Thyroid gland (tissue), 4 donors: Measurements from ENCODE around the gene HTR2A.

Source experiments
- POLR2A ChIP-seq, 2 donors: fragments of 450-650 bp; IDR thresholded peaks; one replicate each; pipeline ENCODE4 v1.6.1; 2017; ENCODE audit warnings: antibody characterized with exemption in 2 of 2, mild to moderate bottlenecking in 2 of 2, moderate library complexity in 1 of 2
- TF ChIP-seq, protein P1 (sequence below), 6 experiments: fragments of 200-600 bp in 3 of 6; fragments of 450-650 bp in 3 of 6; sonication (generic) in 3 of 6; IDR thresholded peaks; one replicate each; pipeline ENCODE4 v1.5.1; 2016 to 2019; ENCODE audit warnings: antibody characterized with exemption in 6 of 6, mild to moderate bottlenecking in 2 of 6, inconsistent platforms in 1 of 6, moderate library complexity in 1 of 6

DNA sequence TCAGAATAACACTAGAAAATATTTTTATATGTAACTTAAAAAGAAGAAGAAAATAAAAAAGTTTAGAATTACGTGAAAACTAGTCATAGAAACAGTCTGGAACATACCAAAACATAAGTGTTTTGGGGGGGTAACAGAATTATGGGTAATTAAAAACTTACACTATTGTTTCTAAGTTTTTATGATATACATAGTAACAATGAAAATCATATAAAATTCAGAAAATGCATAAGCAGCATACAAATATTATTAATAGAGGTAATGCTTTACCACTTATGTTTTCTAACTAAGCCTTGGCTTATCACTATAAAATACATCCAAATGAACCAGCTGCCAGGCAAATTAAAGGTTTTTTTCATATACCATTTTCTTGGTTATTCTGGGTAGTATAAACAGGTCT lies 114.8 kb downstream of the HTR2A start:
- no peak for TF ChIP-seq POLR2A (IDR thresholded peaks at IDR 0.05)
- TF ChIP-seq, protein P1, sequence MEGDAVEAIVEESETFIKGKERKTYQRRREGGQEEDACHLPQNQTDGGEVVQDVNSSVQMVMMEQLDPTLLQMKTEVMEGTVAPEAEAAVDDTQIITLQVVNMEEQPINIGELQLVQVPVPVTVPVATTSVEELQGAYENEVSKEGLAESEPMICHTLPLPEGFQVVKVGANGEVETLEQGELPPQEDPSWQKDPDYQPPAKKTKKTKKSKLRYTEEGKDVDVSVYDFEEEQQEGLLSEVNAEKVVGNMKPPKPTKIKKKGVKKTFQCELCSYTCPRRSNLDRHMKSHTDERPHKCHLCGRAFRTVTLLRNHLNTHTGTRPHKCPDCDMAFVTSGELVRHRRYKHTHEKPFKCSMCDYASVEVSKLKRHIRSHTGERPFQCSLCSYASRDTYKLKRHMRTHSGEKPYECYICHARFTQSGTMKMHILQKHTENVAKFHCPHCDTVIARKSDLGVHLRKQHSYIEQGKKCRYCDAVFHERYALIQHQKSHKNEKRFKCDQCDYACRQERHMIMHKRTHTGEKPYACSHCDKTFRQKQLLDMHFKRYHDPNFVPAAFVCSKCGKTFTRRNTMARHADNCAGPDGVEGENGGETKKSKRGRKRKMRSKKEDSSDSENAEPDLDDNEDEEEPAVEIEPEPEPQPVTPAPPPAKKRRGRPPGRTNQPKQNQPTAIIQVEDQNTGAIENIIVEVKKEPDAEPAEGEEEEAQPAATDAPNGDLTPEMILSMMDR (IDR thresholded peaks at IDR 0.05): no peak
